Uterus (tissue), 2 donors: ENCODE results near the gene ZNF335.

Source experiments
- POLR2A ChIP-seq, 2 donors: fragments of 450-650 bp; IDR thresholded peaks; one replicate each; pipeline ENCODE4 v1.6.1; 2016; ENCODE audit warnings: antibody characterized with exemption in 2 of 2, mild to moderate bottlenecking in 1 of 2, moderate library complexity in 1 of 2
- TF ChIP-seq, protein P1 (sequence below), 4 experiments: fragments of 200-600 bp in 2 of 4; fragments of 450-650 bp in 2 of 4; sonication (generic) in 2 of 4; IDR thresholded peaks; one replicate each; pipeline ENCODE4 v1.5.1; 2016 to 2019; ENCODE audit warnings: antibody characterized with exemption in 4 of 4, mild to moderate bottlenecking in 2 of 4, moderate library complexity in 1 of 4

DNA sequence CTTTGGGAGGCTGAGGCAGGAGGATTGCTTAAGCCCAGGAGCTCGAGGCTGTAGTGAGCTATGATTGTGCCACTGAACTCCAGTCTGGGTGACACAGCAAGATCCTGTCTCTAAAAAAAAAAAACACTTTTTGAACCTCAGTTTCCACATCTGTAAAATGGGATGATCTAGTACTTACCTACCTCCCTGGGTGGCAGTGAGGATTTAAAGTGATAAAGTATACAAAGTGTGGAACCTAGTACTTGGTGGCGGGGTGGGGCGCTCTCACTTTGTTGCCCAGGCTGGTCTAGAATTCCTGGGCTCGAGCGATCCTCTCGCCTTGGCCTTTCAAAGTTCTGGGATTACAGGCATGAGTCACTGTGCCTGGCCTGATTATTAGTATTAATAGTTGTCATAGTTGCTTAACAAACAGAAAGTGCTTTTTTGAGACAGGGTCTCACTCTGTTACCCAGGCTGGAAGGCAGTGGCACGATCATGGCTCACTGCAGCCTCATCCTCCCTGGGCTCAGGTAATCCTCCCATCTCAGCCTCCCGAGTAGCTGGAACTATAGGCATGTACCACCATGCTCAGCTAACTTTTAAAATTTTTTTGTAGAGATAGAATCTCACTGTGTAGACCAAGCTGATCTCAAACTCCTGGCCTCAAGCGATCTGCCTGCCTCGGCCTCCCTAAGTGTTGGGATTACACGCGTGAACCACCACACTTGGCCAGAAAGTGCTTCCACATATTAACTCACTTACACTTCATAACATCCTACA, 53.0 kb downstream of the ZNF335 start:
- TF ChIP-seq POLR2A (IDR thresholded peaks at IDR 0.05), result no peak
- TF ChIP-seq, protein P1, sequence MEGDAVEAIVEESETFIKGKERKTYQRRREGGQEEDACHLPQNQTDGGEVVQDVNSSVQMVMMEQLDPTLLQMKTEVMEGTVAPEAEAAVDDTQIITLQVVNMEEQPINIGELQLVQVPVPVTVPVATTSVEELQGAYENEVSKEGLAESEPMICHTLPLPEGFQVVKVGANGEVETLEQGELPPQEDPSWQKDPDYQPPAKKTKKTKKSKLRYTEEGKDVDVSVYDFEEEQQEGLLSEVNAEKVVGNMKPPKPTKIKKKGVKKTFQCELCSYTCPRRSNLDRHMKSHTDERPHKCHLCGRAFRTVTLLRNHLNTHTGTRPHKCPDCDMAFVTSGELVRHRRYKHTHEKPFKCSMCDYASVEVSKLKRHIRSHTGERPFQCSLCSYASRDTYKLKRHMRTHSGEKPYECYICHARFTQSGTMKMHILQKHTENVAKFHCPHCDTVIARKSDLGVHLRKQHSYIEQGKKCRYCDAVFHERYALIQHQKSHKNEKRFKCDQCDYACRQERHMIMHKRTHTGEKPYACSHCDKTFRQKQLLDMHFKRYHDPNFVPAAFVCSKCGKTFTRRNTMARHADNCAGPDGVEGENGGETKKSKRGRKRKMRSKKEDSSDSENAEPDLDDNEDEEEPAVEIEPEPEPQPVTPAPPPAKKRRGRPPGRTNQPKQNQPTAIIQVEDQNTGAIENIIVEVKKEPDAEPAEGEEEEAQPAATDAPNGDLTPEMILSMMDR (IDR thresholded peaks at IDR 0.05), result no peak
